Cardiac muscle cell (in vitro differentiated cells and primary cell): Measurements from ENCODE around the gene PFDN5. TPM values are rescaled to one million over a fixed set of nuclear protein-coding genes. Genes with fewer than 3 reads are reported as not detected.

ENCODE experiments used
- DNase-seq, 2 donors: peaks; one replicate each; pipeline versions ENCODE4 v3.0.0 to v3.0.0-alpha.2; 2010 to 2017; ENCODE audit warnings: low read depth in 1 of 2, low spot score in 1 of 2
- H3K27ac ChIP-seq: fragments of 200-600 bp; sonication (generic); 2 replicates; pipeline ENCODE4 v1.5.1; 2016
- H3K27me3 ChIP-seq: fragments of 200-600 bp; sonication (generic); 2 replicates; pipeline ENCODE4 v1.6.0; 2016; ENCODE audit warnings: control low read depth
- H3K36me3 ChIP-seq: fragments of 200-600 bp; sonication (generic); 2 replicates; pipeline ENCODE4 v1.5.1; 2016; ENCODE audit warnings: control low read depth
- H3K4me1 ChIP-seq: fragments of 200-600 bp; sonication (generic); 2 replicates; pipeline ENCODE4 v1.8.1; 2017; ENCODE audit warnings: low read depth, mild to moderate bottlenecking, mixed run types
- H3K4me3 ChIP-seq: fragments of 200-600 bp; sonication (generic); 2 replicates; pipeline ENCODE4 v1.5.1; 2016; ENCODE audit warnings: mild to moderate bottlenecking
- H3K9me3 ChIP-seq: fragments of 200-600 bp; sonication (generic); 2 replicates; pipeline ENCODE4 v1.5.1; 2017; ENCODE audit warnings: low read depth, mild to moderate bottlenecking, control low read depth
- CTCF ChIP-seq: IDR thresholded peaks from 2 replicates; pipeline ENCODE4 v1.5.1; 2012; ENCODE audit warnings: low read depth, mild to moderate bottlenecking, low read length
- polyA plus RNA-seq: library from polyadenylated mRNA; unstranded; fragments of >200 nt; fragmentation: Nextera tagmentation; extraction: Ambion mirVana; gene quantifications from 2 replicates; pipeline ENCODE4 v1.2.1, GENCODE V29; 2016
- total RNA-seq: library from RNA; depleted of rRNA; stranded (reverse); fragments of >200 nt; gene quantifications from 2 replicates; pipeline ENCODE4 v1.2.3, GENCODE V29; 2016

Gene PFDN5
- total and polyA plus RNA-seq, 2 experiments from 2014 or later: 435 to 548 TPM

GRCh38 chr12:53279283-53279869, 16.0 kb upstream of the PFDN5 start:
- Histone ChIP-seq H3K4me1 (no peaks in the 10 kb centered on the region), H3K27me3 (no peaks in the 10 kb centered on the region), H3K4me3 (no peak overlapping the region), H3K9me3 (no peaks in the 10 kb centered on the region), H3K27ac (no peak overlapping the region), H3K36me3 (peaks cover 5% of the 10 kb centered on the region)
- TF ChIP-seq CTCF: no peak
- no peak for DNase-seq

- Histone ChIP-seq H3K4me1 (no peaks in the 10 kb centered on the region), H3K27ac (no peak overlapping the region), H3K4me3 (no peak overlapping the region), H3K9me3 (no peaks in the 10 kb centered on the region), H3K27me3 (no peaks in the 10 kb centered on the region), H3K36me3 (peaks cover 5% of the 10 kb centered on the region)
- DNase-seq: no peak
- no peak for TF ChIP-seq CTCF
Measured at GRCh38 chr12:53279888-53280498, 15.3 kb upstream of the PFDN5 start.

DNA sequence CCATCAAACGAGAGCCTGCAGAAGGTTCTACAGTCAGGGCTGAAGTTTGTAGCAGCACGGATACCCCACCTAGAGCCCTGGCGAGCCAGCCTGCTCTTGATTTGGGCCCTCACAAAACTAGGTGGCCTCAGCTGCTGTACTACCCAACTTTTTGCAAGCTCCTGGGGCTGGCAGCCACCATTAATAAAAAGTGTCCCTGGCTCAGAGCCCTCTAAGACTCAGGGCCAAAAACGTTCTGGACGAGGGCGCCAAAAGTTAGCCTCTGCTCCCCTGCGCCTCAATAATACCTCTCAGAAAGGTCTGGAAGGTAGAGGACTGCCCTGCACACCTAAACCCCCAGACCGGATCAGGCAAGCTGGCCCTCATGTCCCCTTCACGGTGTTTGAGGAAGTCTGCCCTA, 8.9 kb upstream of the PFDN5 start:
- H3K27me3 ChIP-seq: no peaks in the 10 kb centered on the region
- no peak for TF ChIP-seq CTCF
- no peak for DNase-seq
- H3K4me1 ChIP-seq: no peaks in the 10 kb centered on the region
- H3K27ac ChIP-seq: no peak overlapping the region
- no peak overlapping the region for H3K4me3 ChIP-seq
- H3K9me3 ChIP-seq: no peaks in the 10 kb centered on the region
- H3K36me3 ChIP-seq: peaks cover 5% of the 10 kb centered on the region

DNA sequence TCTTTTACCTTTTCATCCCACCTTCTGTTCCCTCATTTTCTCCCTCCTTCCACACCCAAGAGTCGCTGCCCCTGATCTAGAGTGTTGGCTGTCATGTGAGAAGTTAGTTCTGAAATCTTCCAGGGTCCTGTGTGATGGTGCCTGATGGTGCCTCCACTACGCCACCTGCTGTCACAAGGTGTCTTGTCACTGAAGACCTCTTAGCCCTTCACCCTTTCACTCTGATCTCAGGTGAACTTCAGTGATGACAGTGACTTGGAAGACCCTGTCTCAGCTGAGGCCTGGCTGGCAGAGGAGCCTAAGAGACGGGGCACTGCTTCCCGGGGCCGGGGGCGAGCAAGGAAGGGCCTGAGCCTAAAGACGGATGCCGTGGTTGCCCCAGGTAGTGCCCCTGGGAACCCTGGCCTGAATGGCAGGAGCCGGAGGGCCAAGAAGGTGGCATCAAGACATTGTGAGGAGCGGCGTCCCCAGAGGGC, 7.6 kb upstream of the PFDN5 start:
- no peak overlapping the region for H3K27ac ChIP-seq
- no peaks in the 10 kb centered on the region for H3K36me3 ChIP-seq
- no peaks in the 10 kb centered on the region for H3K4me1 ChIP-seq
- DNase-seq: peak; percentile 68 to 73
- H3K9me3 ChIP-seq: no peaks in the 10 kb centered on the region
- peak; percentile 59 for TF ChIP-seq CTCF
- H3K4me3 ChIP-seq: no peak overlapping the region
- H3K27me3 ChIP-seq: no peaks in the 10 kb centered on the region

DNA sequence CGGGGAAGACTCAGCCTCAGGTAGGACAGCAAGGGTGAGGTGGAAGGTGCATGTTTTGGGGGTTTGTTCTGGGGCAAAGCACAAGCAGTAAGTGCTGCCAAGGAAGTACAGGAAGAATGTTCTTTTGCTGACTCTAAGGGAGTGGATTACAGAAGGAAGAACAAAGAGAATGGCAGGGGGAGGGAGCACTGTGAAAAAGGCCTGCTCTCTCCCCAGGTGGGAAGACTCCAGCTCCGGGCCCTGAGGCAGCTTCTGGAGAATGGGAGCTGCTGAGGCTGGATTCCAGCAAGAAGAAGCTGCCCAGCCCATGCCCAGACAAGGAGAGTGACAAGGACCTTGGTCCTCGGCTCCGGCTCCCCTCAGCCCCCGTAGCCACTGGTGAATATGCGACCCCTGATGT, 7.0 kb upstream of the PFDN5 start:
- Histone ChIP-seq H3K9me3 (no peaks in the 10 kb centered on the region), H3K4me1 (no peaks in the 10 kb centered on the region), H3K27ac (no peak overlapping the region), H3K36me3 (no peaks in the 10 kb centered on the region), H3K27me3 (no peaks in the 10 kb centered on the region), H3K4me3 (no peak overlapping the region)
- DNase-seq: no peak
- TF ChIP-seq CTCF: no peak
